OCI-M2 (cell line): ENCODE data around the gene PRRX1.

Experiments used
- DNase-seq: peaks from one replicate; lab custom pipeline; 2025; ENCODE audit not compliant: unreplicated experiment; lab: John Stamatoyannopoulos, UW

Gene PRRX1

GRCh38 chr1:170663404-170664092, 383 bp upstream of the PRRX1 start:
- no peak for DNase-seq

- DNase-seq = no peak
These were observed 1.1 kb downstream of the PRRX1 start for GRCh38 chr1:170664828-170665612.

- DNase-seq = no peak
These were observed 1.7 kb downstream of the PRRX1 start for GRCh38 chr1:170665629-170666028.

GRCh38 chr1:170666541-170667254, 2.8 kb downstream of the PRRX1 start:
- no peak for DNase-seq

- DNase-seq = no peak
These were observed 4.5 kb downstream of the PRRX1 start for GRCh38 chr1:170668209-170669106.

GRCh38 chr1:170669107-170669445, 5.1 kb downstream of the PRRX1 start:
- no peak for DNase-seq

- no peak for DNase-seq
These were observed 5.9 kb downstream of the PRRX1 start for GRCh38 chr1:170669586-170670530.

- DNase-seq = no peak
These were observed 7.1 kb downstream of the PRRX1 start for GRCh38 chr1:170670802-170671628.

GRCh38 chr1:170671629-170671963, 7.7 kb downstream of the PRRX1 start:
- DNase-seq = no peak

- no peak for DNase-seq
These were observed 8.4 kb downstream of the PRRX1 start for GRCh38 chr1:170672316-170672715.

GRCh38 chr1:170674239-170674638, 10.3 kb downstream of the PRRX1 start:
- no peak for DNase-seq

- DNase-seq = no peak
These were observed 11.1 kb downstream of the PRRX1 start for GRCh38 chr1:170674986-170675385.

GRCh38 chr1:170675865-170676264, 11.9 kb downstream of the PRRX1 start:
- no peak for DNase-seq

- no peak for DNase-seq
These were observed 12.7 kb downstream of the PRRX1 start for GRCh38 chr1:170676628-170677027.

GRCh38 chr1:170678027-170678600, 14.2 kb downstream of the PRRX1 start:
- no peak for DNase-seq

GRCh38 chr1:170680428-170680827, 16.5 kb downstream of the PRRX1 start:
- no peak for DNase-seq

GRCh38 chr1:170682169-170682568, 18.2 kb downstream of the PRRX1 start:
- no peak for DNase-seq

GRCh38 chr1:170682809-170683208, 18.9 kb downstream of the PRRX1 start:
- DNase-seq = no peak

- no peak for DNase-seq
These were observed 21.2 kb downstream of the PRRX1 start for GRCh38 chr1:170685166-170685565.
